Skeletal muscle cell (primary cell): Measurements from ENCODE around the gene ASB12.
"Not testable (repeated sequence)": the region's sequence is repeated elsewhere in the genome, so short reads cannot be mapped to it uniquely, and the experiment has no call there.

Source experiments
- DNase-seq: peaks from one replicate; pipeline ENCODE4 v3.0.0-alpha.2; 2010; ENCODE audit warnings: low read depth
- H3K4me3 ChIP-seq: 2 replicates; pipeline ENCODE4 v1.5.1; 2011; ENCODE audit warnings: low read depth, mild to moderate bottlenecking, control low read depth, low read length, moderate library complexity

The ASB12 gene, protein sequence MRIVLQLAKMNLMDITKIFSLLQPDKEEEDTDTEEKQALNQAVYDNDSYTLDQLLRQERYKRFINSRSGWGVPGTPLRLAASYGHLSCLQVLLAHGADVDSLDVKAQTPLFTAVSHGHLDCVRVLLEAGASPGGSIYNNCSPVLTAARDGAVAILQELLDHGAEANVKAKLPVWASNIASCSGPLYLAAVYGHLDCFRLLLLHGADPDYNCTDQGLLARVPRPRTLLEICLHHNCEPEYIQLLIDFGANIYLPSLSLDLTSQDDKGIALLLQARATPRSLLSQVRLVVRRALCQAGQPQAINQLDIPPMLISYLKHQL

DNA sequence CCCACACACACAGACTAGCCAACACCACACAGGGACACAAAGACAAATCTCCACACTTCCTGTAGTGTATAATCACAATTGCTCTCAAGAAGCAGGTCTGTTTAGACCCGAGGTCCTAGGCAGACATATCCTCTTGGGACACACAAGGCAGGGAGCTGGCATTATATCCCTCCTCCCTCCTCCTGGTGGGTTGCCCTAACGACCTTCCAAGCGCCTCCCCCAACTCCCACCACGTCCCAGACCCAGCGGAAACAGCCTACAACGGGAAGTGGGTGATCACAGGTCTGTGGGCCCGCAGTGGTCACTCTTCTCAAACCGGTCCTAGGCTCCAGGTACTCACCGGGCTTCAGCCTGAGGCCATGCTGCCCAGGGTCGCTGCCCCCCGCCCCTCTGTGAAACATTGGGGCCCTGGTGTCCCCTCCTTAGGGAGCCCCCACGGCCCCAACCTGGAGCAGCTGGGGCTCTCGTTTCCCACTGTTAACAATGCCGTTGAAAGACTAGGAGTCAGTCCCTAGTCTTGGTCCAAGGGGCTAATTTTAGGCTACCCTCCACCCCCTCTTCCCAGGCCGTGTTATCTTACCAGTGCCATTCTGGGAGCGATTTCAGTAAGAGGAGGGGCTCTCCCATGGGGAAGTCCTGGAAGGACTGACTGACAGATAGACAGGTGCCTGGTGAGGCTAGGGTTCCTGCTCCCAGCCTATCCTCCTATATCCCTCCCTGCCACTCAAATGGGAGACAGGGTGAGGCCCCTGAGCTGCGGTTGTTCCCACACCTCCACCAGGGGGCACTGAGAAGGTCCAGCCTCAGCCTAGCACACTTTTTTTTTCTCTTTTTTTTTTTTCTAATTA lies at the start of gene ASB12:
Gene ASB12 (minus strand): TSS at position 485 of the 848 bp plus-strand sequence. CDS start 4,957 bp downstream, outside the sequence.
- DNase-seq: no peak
- no peak within 1 kb of the TSS for H3K4me3 ChIP-seq

DNA sequence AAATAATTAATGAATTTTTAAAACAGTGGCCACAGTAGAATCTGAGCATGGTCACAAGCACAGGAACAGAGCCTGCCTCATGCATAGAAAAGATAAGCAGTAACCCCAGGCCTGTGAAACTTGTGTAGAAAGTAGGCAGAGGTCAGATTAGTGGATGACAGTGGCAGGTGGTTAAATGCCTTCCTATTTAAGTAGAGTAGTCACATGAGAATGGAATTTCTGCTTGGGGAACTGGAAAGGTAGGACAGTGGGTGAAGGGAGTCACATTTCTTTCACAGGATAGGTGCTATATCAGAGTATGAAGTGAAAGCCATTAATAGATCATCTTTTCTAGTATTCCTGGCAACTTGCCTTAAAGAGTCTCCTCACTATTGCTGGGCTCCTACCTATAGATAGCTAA lies 34.9 kb upstream of the ASB12 start:
- no peak for DNase-seq
- H3K4me3 ChIP-seq: no peak overlapping the region

DNA sequence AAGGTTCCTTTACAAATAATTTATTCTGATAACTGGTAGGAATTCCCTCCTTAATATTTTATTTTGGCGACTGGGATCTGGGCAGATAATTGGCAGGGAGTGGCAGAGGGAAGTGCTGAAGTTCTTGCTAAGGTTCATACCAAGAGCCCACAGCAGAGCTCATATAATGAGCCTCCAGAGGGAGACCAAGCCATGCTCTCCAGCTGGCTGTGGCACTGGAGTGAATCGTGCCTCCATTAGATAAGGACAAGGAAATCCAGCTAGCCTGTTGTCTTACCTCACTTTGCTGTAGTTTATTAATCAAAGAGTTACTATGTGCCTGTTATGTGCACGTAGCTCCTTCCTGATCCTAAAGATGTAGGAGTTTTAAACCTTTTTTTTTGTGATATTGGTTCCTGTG lies 1.3 kb downstream of the ASB12 start:
- DNase-seq: no peak
- H3K4me3 ChIP-seq: no peak overlapping the region

DNA sequence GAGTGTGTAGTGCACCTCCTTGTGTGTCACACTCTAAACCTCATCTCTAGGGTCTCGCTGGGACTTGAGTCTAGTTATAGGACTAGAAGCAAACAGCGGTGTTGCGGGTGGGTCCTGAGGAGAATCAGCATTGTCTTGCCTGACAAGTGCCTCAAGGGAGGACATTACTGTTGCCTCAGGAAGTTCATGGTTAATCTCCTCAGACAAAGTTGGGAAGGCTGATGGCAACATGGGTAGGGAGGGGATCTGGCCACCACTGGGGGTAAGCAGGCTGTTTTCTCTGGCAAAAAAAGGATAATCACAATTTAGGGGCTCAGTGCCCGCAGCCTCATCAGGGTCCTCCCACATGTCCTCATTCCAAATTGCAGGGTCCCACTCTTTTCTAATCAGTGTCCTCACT lies 12.4 kb downstream of the ASB12 start:
- DNase-seq: no peak

DNA sequence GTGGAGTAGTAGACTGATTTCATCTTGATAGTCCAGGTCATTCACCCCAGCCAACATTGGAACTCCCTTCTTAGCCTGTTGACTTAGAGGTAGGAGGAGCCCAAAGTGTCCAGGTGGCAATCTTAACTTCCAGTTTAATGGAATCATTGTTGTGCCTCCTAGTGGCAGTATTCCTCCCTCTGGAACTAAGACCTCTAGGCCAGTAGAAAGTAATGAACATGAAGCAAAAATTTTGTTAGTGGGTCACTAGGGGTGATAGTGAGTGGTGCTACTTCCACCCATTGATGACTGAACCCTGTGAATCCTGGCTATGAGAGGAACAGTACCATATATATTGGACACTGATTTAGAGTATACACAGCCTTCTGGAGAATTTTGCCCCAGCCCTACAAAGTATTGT lies 16.4 kb downstream of the ASB12 start:
- H3K4me3 ChIP-seq, DNase-seq: not testable (repeated sequence)

More for the DNA sequence above, 12.4 kb downstream of the ASB12 start:
- no peak overlapping the region for H3K4me3 ChIP-seq

DNA sequence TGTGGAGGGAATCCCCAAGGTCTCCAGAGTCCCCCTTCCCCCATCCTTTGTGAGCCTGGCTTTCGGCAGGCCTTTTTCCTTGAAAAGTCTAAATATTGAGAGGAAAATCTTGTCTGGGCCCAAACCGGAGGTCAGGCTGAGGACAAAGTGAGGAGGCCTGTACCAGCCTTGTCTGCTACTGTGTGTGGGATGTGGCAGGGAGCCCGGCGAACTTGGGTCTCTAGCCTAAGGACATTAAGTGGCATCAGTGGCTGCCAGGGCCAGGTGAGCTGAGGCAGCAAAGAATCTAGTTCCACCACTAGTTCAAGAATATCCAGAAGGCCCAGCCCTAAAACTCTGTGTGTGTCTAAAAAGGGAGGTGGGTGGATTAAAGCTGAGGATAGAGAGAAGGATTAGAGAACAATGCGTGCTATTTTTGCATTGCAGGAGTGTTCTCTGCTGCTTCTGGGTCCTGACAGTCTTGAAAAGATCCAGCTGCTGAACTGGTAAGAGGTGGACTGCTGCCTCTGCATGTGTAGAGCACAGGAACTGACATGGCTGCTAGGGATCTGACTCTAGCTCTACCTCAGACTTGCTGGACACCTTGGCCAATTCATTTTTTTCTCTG lies 23.7 kb downstream of the ASB12 start:
- H3K4me3 ChIP-seq: peak overlapping the region; percentile 64
- DNase-seq: no peak

DNA sequence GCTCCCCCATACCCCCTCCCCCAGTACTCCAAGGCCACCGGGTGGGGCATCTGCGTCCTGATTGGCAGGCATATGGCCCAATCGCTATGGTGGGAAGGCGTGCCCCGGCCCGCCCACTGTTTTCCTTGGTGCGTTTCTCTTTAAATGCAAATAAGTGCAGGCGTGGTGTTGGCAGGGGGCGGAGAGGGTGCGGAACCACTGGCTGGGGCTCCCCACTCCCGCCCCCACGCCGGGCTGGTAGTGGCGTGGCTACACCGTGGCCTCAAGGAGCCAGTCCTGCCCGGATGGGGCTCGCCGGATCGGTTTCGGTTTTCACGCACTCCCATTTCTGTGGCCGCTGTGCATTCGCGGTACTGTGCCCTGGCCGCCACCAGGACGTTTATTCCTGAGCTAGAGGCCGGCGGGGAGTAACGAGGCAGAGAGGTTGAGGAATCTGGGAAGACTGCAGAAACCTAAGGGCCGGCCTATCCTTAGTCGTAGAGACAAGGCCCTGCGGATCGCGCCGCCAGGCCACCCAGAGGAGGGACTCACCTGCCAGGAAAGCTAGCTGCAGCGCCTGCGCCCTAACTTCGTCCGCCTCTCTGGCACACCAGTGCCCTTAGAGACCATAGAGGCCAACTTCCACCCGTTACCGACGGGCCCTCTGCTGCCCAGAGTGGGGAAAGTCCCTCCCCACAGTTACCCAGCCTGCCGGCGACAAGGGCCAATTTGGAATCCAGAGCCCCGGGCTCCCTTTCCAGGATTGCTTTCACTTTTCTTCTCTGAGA lies 24.5 kb downstream of the ASB12 start:
- peak overlapping the region; percentile 64 for H3K4me3 ChIP-seq
- DNase-seq: peak; percentile 76

DNA sequence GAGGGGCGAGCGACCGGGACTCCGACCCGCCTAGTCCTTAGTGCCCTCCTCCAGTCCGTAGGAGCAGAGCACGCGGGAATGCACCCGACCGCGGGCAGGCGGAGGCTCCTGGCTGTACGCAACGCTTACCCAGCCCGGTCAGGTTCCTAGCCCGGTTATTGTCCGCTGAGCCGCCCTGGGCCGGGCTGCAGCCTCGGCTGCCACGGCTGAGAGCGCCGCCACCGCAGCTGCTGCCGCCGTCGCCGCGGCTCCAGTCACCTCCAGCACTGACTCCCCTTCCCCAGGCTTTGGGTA lies 25.0 kb downstream of the ASB12 start, which contains the start of gene AMER1:
Gene AMER1 (minus strand): TSS at position 268 of the 294 bp plus-strand sequence. CDS start 12,422 bp downstream, outside the sequence.
- DNase-seq: peak; percentile 14

DNA sequence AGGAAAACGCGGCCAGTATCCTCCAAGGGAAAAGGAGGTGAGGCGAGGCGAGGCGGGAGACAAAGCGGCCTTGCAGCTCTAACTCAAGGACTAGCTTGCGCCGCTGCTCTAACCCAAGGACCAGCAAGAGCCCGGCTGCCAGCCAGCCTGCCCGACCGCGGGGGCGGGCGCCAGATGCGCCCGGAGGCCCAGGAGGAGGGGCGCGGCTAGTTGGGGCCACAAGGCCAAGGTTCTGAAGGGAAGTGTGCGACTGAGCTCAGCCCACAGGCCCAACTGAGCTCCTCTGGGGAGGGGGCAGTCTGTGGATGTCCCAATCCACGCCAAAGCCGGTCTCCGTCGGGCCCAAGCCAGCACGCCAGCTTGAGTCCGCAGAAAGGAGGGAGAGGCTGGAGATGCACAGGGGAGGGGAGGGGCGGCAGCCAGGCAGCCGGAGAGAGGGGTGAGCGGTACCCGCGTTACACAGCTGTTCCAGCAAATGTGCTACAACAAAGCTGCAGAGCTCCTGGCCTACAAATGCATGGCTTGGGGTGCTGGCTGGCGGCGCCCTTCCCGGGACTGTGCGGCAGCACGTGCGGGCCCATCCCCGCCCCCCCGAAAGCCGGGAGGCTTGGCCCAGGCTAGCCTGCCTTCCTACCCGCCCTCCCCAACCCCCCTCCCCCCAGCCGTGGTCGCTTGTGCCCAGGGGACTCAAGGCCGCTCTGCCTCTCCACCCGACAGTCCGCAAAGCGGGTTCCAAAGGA lies 25.5 kb downstream of the ASB12 start:
- peak overlapping the region; percentile 64 for H3K4me3 ChIP-seq
- peak; percentile 11 for DNase-seq

More for the DNA sequence above, 25.0 kb downstream of the ASB12 start, which contains the start of gene AMER1:
- H3K4me3 ChIP-seq: peak within 1 kb of the TSS; percentile 64

DNA sequence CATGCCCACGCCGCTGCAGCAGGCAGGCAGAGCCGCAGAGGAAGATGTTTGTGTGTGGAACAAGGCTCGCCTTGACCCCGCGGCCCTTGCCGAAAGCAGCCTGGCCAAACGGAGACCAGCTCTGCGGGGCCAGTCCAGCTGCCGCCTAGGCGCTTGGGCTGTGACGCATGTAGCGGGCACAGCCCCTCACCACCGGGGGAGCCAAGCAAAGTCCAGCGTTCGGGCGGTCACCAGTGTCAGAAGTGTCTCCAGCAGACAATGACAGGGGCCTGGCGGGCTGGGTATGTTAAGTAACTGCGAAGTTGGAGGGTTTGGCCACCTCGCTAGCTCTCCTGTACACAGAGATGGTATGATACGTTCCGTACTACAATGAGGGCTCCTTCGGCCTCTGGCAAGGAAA lies 26.2 kb downstream of the ASB12 start:
- H3K4me3 ChIP-seq: peak overlapping the region; percentile 64
- DNase-seq: no peak

DNA sequence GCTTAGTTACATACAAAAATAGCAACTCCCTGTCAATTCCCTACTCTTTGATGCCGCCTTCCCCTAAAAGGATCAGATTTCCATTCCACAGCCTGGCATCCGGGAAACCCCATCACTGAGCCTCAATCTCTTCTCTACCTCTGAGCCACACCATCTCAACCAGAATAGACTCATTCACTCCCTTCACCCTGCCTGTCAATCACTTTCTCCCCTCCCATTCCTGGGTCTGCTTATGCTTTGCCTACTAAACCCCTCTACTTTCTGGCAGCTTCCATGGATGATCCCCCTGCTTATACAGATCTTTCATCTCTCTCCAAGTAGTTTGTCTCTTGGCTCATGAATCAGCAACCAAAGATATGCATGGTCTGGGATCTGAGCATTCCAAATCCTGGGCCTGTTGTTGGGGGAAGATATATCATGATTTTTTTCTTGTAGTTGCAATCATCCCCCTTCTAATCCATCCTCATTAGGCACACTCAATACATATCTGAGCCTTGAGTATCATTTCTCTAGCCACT lies 27.5 kb downstream of the ASB12 start:
- no peak overlapping the region for H3K4me3 ChIP-seq
- DNase-seq: no peak

DNA sequence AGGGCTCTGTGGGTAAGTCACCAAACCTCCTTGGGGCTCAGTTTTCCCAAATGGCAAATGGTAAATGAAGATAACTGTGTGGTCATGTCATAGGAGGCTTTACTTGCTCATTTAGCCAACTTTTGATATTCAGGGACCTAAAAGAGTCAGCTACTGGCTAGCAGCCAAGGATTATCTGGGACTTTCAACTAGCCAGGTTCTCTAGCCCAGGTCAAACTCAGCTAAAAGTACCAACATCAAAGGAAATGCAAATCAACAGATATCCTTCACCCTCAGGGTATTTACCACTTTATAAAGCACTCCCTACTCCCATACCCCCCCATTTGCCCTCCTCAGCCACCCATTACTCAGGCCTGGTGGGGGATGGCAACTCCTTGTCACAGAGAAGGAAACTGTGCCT lies 32.4 kb downstream of the ASB12 start:
- no peak for DNase-seq
- H3K4me3 ChIP-seq: no peak overlapping the region

DNA sequence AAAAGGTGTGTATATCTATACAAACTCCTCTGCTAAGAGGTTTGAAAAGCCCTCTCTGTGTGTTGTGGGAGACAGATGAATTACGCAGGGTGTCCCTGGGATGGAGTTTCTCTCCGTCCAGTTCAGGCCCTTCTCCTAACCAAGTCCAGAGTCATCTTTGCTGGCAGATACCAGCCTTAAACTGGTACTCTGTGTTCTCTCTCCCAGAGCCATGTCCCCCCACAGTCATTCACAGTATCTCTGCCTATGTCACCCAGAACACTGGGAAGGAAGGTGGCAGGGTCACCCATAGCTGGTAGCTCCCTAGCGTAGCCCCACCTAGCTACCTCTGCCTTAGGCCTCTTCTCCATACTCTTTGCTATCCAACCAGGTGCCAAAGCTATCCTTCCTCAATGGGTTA lies 33.8 kb downstream of the ASB12 start:
- DNase-seq: no peak
- H3K4me3 ChIP-seq: no peak overlapping the region

DNA sequence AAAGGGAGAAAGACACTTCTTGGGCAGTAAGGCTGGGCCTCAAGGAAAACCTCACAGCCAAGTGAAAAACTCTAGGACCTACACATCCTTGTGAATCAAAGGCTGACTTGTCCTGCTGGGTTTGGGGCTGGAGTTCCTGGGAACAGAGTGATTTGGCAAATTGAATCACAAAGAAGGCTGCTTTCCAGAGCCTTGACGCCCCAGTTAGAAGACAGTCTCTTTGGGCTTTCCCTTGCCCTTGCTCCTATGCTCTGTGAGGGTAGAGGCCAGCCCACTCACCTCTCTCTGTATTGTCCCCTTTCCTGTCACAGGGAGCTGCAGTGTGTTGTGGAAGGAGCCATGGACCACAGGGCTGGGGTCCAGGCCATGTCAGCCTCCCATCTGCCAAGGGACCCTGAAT lies 34.5 kb downstream of the ASB12 start:
- H3K4me3 ChIP-seq: no peak overlapping the region
- DNase-seq: no peak

DNA sequence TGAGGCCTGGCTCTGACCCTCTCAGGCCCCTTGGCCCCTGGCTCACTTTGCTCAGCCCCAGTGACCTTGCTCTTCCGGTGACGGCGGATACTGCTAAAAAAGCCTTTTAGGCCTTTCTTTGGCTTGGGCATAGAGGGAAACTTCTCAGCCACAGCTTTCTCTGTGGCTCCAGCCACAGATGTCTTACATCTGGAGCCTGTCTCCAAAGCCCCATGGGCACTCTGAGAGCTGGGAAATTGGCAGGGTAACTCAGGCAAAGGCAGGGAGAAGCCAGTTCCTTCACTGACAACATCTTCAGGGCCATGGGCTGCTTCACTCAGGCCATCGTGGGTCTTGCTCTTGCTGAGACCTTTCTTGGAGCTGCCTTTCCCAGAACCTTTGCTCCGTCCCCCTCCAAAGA lies 37.7 kb downstream of the ASB12 start:
- DNase-seq: no peak
- H3K4me3 ChIP-seq: no peak overlapping the region

DNA sequence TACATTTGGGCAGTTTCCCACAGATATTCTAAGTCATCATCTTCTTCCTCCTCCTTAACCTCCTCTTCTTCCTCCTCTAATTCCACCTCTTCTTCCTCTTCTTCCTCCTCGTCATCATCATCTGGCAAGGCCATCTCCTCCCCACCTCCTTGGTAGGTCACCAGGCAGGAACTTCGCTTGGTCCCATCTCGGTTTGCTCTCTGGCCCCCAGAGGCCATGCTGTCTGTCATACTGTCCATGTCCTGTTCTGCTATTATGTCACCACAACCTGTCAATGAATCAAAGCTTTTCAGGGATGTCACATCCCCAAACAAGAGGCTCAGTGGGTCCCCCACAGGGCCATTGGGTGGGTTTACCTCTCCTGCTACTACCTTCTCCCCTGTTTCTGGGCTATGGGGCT lies 38.4 kb downstream of the ASB12 start:
- no peak overlapping the region for H3K4me3 ChIP-seq
- no peak for DNase-seq

DNA sequence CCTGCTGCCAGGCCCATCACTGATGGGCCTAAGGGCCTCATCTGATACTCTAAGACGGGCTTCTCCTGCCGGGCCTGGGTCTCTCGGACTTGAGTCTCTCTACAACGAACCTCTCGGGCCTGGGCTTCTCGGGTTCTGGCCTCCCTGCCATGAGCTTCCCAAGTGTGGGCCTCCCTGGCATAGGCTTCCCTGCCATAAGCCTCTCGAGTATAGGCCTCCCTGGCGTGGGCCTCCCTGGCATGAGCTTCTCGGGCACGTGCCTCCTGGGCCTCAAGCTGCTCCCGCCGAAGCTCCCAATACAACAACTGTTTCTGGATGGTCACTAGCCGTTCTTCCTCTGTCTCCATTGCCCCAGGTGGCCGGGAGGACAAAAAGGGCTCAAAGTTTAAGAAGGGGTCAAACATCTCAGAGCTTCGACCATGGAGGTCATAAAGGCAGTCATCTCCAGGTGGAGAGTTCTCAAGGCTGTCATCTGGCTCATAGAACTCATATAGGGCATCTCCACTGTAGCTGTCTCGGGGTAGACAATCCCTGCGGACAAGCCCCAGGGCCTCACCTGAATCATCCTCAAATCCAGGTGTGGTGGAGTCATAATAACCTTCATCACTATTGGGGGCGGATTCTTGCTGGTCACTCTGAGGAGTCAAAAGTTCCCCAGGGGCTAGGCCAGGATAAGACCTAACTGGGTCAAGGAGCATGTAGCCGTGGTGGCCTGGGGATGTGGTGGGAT lies 39.0 kb downstream of the ASB12 start:
- no peak overlapping the region for H3K4me3 ChIP-seq
- no peak for DNase-seq

DNA sequence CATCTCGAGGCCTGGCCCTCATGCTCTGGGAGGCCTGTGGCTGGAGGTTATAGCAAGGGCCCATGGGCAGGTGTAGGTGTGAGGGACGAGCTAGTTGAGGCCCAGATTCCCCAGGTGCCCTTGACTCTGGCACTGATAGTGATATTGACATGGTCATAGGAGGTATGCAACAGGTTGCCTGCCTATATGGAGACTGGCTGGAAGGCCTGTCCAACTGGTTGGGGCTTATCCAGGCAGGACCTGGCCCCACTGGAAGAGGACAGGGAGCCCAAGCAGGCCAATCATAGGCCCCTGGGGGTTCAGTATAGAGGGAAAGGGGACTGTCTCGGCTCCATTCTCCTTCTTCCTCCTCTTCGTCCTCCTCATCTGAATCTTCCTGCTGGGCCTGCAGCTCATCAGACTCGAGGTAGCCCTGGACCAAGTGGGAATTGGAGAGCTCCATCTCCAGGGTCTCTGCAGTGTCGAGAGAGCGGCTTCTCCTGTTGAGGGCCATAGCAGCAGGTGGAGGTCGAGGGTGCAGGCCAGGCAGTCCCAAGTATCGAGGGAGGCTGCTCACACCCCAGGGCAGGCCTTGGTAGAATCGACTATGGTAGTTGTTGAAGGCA lies 40.2 kb downstream of the ASB12 start:
- no peak overlapping the region for H3K4me3 ChIP-seq
- no peak for DNase-seq
